ENCODE data around the gene AKAP9.

- TF ChIP-seq POLR2A (IDR thresholded peaks at IDR 0.05) (no peak), POLR2AphosphoS5 (IDR thresholded peaks at IDR 0.05; ENCODE audit: insufficient read depth in 1 of 2, low read depth in 1 of 2) (no peak)
- TF ChIP-seq, protein P1, sequence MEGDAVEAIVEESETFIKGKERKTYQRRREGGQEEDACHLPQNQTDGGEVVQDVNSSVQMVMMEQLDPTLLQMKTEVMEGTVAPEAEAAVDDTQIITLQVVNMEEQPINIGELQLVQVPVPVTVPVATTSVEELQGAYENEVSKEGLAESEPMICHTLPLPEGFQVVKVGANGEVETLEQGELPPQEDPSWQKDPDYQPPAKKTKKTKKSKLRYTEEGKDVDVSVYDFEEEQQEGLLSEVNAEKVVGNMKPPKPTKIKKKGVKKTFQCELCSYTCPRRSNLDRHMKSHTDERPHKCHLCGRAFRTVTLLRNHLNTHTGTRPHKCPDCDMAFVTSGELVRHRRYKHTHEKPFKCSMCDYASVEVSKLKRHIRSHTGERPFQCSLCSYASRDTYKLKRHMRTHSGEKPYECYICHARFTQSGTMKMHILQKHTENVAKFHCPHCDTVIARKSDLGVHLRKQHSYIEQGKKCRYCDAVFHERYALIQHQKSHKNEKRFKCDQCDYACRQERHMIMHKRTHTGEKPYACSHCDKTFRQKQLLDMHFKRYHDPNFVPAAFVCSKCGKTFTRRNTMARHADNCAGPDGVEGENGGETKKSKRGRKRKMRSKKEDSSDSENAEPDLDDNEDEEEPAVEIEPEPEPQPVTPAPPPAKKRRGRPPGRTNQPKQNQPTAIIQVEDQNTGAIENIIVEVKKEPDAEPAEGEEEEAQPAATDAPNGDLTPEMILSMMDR (IDR thresholded peaks at IDR 0.05): no peak
Observed at GRCh38 chr7:92064438-92065029, 123.9 kb downstream of the AKAP9 start.
